Adrenal gland (tissue), 5 donors: ENCODE data around the gene TCERG1L.

Source experiments
- POLR2A ChIP-seq, 2 donors: fragments of 450-650 bp; IDR thresholded peaks; one replicate each; pipeline ENCODE4 v1.6.1; 2017; ENCODE audit warnings: antibody characterized with exemption in 2 of 2, mild to moderate bottlenecking in 2 of 2, moderate library complexity in 1 of 2
- TF ChIP-seq, protein P1 (sequence below), 6 experiments: fragments of 450-650 bp in 4 of 6; fragments of 200-600 bp in 2 of 6; sonication (generic) in 1 of 6; IDR thresholded peaks; 1 replicate in 5 of 6; 2 replicates in 1 of 6; pipeline versions ENCODE4 v1.5.1 to v1.8.0; 2016 to 2021; ENCODE audit warnings: antibody characterized with exemption in 6 of 6, mild to moderate bottlenecking in 2 of 6, moderate library complexity in 1 of 6
- donor health status: DM: no; HTN: no; CAD: no.

DNA sequence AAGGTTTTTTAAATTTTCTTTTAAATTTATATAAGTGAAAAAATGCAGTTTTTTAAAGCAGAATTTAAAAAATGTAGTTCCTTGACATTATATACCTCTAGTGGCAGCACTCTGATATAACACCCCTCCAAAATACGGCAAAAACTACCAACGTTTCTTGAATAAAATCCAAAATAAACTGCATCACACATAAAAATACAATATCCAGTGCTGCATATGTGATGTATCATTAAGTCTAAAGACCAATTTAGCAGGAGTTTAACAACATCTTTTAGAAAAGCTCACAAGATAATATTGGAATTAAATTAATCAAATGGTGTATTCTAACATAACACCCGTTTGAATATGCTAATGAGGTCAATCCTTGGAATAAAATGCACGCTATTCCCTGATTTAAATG is 1.4 kb downstream of the TCERG1L start:
- no peak for TF ChIP-seq POLR2A (IDR thresholded peaks at IDR 0.05)
- TF ChIP-seq, protein P1, sequence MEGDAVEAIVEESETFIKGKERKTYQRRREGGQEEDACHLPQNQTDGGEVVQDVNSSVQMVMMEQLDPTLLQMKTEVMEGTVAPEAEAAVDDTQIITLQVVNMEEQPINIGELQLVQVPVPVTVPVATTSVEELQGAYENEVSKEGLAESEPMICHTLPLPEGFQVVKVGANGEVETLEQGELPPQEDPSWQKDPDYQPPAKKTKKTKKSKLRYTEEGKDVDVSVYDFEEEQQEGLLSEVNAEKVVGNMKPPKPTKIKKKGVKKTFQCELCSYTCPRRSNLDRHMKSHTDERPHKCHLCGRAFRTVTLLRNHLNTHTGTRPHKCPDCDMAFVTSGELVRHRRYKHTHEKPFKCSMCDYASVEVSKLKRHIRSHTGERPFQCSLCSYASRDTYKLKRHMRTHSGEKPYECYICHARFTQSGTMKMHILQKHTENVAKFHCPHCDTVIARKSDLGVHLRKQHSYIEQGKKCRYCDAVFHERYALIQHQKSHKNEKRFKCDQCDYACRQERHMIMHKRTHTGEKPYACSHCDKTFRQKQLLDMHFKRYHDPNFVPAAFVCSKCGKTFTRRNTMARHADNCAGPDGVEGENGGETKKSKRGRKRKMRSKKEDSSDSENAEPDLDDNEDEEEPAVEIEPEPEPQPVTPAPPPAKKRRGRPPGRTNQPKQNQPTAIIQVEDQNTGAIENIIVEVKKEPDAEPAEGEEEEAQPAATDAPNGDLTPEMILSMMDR (IDR thresholded peaks at IDR 0.05): peak in 5 of 6 experiments; percentile 18 to 43 (median 34)
